GM12801 (cell line): ENCODE data around the gene MXD3.

Source experiments
- CTCF ChIP-seq: IDR thresholded peaks from one replicate; pipeline ENCODE4 v1.5.1; 2011; ENCODE audit warnings: control low read depth; ENCODE audit not compliant: insufficient read length; ENCODE audit errors: extremely low read depth

The MXD3 gene

DNA sequence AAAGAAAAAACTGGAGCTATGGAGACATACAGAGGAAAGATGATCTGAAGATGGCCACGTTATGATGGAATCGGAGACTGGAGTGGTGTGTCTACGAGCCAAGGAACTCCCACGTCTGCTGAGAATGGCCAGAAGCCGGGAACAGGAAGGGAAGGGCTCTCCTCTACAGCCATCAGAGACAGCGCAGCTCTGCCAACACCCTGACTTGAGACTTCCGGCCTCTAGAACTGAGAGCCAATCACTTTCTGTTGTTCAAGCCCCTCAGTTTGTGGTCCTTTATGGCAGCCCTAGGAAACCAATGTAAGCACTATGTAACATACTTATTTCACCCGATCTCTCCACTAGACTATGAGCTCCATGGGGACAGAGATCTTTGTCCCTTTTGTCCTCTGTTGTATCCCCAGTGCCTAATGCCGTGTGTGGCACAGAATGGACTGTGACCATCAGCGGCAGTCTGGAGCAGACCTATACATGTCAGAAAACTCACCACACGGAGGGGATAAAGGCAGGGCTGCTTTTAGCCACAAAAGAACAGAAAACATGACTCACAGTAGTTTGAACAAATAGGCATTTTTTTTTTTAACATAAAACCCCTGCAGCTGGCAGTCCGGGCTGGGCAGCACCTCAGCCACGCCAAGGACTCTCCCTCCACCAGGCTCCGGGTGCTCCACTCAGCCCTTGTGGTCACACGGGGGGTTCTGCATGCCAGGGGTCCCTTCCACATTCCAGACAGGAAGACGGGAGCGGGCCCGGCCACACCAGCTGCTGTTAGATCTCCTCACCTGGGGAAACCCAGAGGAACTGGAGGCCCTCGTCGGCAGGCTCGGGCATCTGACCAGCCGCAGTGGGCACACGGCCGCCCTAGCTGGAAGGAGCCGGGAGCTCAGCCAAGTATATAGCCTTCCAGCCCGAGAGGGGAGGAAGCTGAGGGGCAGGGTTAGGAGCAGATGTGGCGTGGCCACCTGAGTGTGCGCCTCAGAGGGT, 16.1 kb upstream of the MXD3 start:
- no peak for TF ChIP-seq CTCF

DNA sequence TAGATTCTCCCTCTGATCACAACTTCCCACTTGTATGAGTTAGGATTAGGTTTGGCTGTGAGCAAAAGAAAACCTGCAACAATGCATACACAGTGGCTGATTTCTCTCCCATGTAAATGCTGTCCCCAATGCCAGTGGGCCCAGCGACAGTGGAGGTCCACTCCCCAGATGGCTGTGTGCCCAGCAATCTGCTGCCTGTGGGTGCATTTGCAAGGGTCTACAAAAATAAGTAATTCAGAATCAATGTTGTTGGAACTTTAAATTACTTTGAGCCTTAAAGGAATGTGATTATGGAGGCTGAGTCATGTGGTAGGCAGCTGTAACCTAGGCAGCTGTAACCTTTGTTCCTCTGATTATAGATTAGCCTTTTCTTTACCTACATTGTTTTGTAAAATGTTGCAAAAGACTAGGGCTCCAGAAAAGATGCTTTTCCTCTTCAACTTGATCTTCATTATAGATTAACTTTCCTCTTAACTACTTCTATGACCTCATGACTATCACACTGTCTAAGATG, 14.2 kb upstream of the MXD3 start:
- no peak for TF ChIP-seq CTCF

GRCh38 chr5:177320879-177321278, 9.2 kb upstream of the MXD3 start:
- no peak for TF ChIP-seq CTCF

- TF ChIP-seq CTCF, result no peak
These were observed 8.4 kb upstream of the MXD3 start for GRCh38 chr5:177319913-177320588.

GRCh38 chr5:177317959-177318377, 6.3 kb upstream of the MXD3 start:
- TF ChIP-seq CTCF, result peak; percentile 71

GRCh38 chr5:177316005-177316404, 4.3 kb upstream of the MXD3 start:
- TF ChIP-seq CTCF, result no peak

DNA sequence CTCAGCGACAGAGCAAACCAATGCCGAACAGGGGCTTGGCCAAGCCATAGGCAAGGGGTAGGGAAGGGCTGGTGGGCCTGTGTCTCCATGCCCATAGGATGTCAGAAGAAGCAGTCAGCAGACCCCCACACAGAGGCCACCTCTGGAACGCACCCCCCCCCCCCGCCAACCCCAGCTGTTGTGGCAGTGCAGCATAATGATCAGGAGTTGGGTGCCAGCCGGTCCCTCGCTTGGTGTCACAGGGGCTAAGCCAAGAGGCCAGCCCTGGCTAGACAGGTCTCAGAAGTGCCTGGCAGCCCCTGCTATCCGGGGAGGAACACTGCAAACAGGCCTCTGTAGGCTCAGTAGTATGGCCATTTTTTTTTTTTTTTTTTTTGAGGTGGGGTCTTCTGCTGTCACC, 3.7 kb upstream of the MXD3 start:
- TF ChIP-seq CTCF, result no peak
